K562 (cell line): ENCODE measurements around the gene ASCC1. TPM values are rescaled to one million over a fixed set of nuclear protein-coding genes. Genes with fewer than 3 reads are reported as not detected.
A peak's percentile ranks its signal among the peaks of the same experiment; 100 is the strongest.

Source experiments
- E2F5 ChIP-seq: sonication (generic); formaldehyde crosslinking; IDR thresholded peaks from 2 replicates; pipeline ENCODE4 v1.8.0; 2022; ENCODE audit warnings: mild to moderate bottlenecking, missing genetic modification reagents
- ELF1 ChIP-seq: fragments of 200-800 bp; sonication (Bioruptor generic); IDR thresholded peaks from 2 replicates; pipeline ENCODE4 v1.6.1; 2016; ENCODE audit warnings: missing genetic modification characterization, missing compliant biosample characterization
- ETS2 ChIP-seq: IDR thresholded peaks from 2 replicates; pipeline ENCODE4 v1.6.1; 2016; ENCODE audit warnings: borderline replicate concordance, missing genetic modification characterization, mild to moderate bottlenecking, moderate library complexity, missing compliant biosample characterization; ENCODE audit not compliant: poor library complexity, severe bottlenecking
- FOXP4 ChIP-seq: sonication (generic); formaldehyde crosslinking; IDR thresholded peaks from 2 replicates; pipeline ENCODE4 v1.8.0; 2022; ENCODE audit warnings: mild to moderate bottlenecking, missing genetic modification reagents, borderline replicate concordance
- HDAC6 ChIP-seq: IDR thresholded peaks from 2 replicates; pipeline ENCODE4 v1.6.1; 2012; ENCODE audit warnings: low read depth, mild to moderate bottlenecking, control low read depth, inconsistent platforms, low read length, moderate library complexity
- HEY1 ChIP-seq: fragments of 250-450 bp; sonication (Bioruptor Pico); IDR thresholded peaks from 2 replicates; pipeline ENCODE4 v1.5.0; 2020; ENCODE audit warnings: mild to moderate bottlenecking, moderate library complexity, borderline replicate concordance
- HLTF ChIP-seq: fragments of 450-650 bp; IDR thresholded peaks from 2 replicates; pipeline ENCODE4 v1.6.1; 2016
- HMGXB4 ChIP-seq: sonication (generic); formaldehyde crosslinking; IDR thresholded peaks from 2 replicates; pipeline ENCODE4 v1.8.1; 2023; ENCODE audit warnings: mild to moderate bottlenecking, missing genetic modification reagents
- MCM5 ChIP-seq: fragments of 450-650 bp; IDR thresholded peaks from 2 replicates; pipeline ENCODE4 v1.6.1; 2016; ENCODE audit warnings: low read depth
- POLR2A ChIP-seq: fragments of 450-650 bp; conservative IDR thresholded peaks from 2 replicates; pipeline ENCODE4 v1.6.1; 2016
- PYGO2 ChIP-seq: fragments of 450-650 bp; IDR thresholded peaks from 2 replicates; pipeline ENCODE4 v1.6.1; 2016; ENCODE audit warnings: mild to moderate bottlenecking, missing genetic modification characterization, moderate library complexity, missing compliant biosample characterization
- RB1 ChIP-seq: fragments of 450-650 bp; IDR thresholded peaks from 2 replicates; pipeline ENCODE4 v1.6.1; 2017; ENCODE audit warnings: low read depth, mild to moderate bottlenecking
- RERE ChIP-seq: sonication (generic); formaldehyde crosslinking; IDR thresholded peaks from 2 replicates; pipeline ENCODE4 v1.8.0; 2023; ENCODE audit warnings: missing genetic modification reagents, mild to moderate bottlenecking, borderline replicate concordance
- TFAM ChIP-seq: fragments of 250-450 bp; sonication (Bioruptor Pico); conservative IDR thresholded peaks from 2 replicates; pipeline ENCODE4 v1.5.0; 2021; ENCODE audit warnings: mild to moderate bottlenecking, moderate library complexity
- ZFP1 ChIP-seq: fragments of 450-650 bp; formaldehyde crosslinking; IDR thresholded peaks from 2 replicates; pipeline ENCODE4 v1.4.0; 2020; ENCODE audit warnings: mild to moderate bottlenecking, mixed read lengths
- ZNF165 ChIP-seq: fragments of 250-450 bp; sonication (Bioruptor Pico); IDR thresholded peaks from 2 replicates; pipeline ENCODE4 v1.4.0; 2020; ENCODE audit warnings: borderline replicate concordance
- ZNF239 ChIP-seq: fragments of 250-450 bp; sonication (Bioruptor Pico); IDR thresholded peaks from 2 replicates; pipeline ENCODE4 v1.4.0; 2020; ENCODE audit warnings: mild to moderate bottlenecking
- ZNF707 ChIP-seq: fragments of 250-450 bp; sonication (Bioruptor Pico); conservative IDR thresholded peaks from 2 replicates; pipeline ENCODE4 v1.8.0; 2022; ENCODE audit warnings: inconsistent platforms, mild to moderate bottlenecking, moderate library complexity
- ZNF717 ChIP-seq: fragments of 250-450 bp; sonication (Bioruptor Pico); IDR thresholded peaks from 2 replicates; pipeline ENCODE4 v1.5.0; 2021
- polyA plus RNA-seq, 8 experiments: library from polyadenylated mRNA; depleted of rRNA in 4 of 8; stranded (reverse) in 5 of 8; unstranded in 3 of 8; fragments of >200 nt; fragmentation: Nextera tagmentation in 2 of 8; fragmentation: Illumina TruSeq in 1 of 8; extraction: Ambion mirVana in 2 of 8; extraction: Trizol in 1 of 8; gene quantifications; 2 replicates each; pipeline versions ENCODE4 v1.2.1 to v1.2.3, GENCODE V29; 2011 to 2014; ENCODE audit warnings: inconsistent platforms in 1 of 8, missing spikeins in 1 of 8
- total RNA-seq, 7 experiments: library from RNA; depleted of rRNA in 6 of 7; stranded (reverse); fragments of >200 nt in 6 of 7; fragmentation: Illumina TruSeq in 2 of 7; extraction: Trizol in 2 of 7; gene quantifications; 2 replicates each; pipeline versions ENCODE4 v1.2.1 to v1.2.3, GENCODE V29; 2011 to 2021; ENCODE audit warnings: low replicate concordance in 1 of 7

The ASCC1 gene
- total and polyA plus RNA-seq, 9 of the 15 experiments (the other 6 are each of a cell fraction or from before 2014, with no cell fraction given), result 31.7 to 73.3 (median 52.8) TPM

GRCh38 chr10:72254813-72255568 is 38.9 kb upstream of the ASCC1 start (continued):
- TF ChIP-seq FOXP4, result no peak
- 0 out of 2 replicates have a peak, but pooled peaks have one; percentile 32 for TF ChIP-seq ELF1 (tag)
- no peak for TF ChIP-seq HLTF
- no peak for TF ChIP-seq ZFP1
- TF ChIP-seq E2F5, result no peak
- TF ChIP-seq HEY1, result no peak
- no peak for TF ChIP-seq RERE (CRISPR knock-in tag)
- no peak for TF ChIP-seq POLR2A
- no peak for TF ChIP-seq ZNF717
- TF ChIP-seq ETS2 (tag), result no peak
- TF ChIP-seq HMGXB4 (CRISPR knock-in tag), result no peak
- peak; percentile 17; the same call in 1 of the 2 replicates for TF ChIP-seq RB1
- 0 out of 2 replicates have a peak, but pooled peaks have one; percentile 44 for TF ChIP-seq ZNF165
- TF ChIP-seq MCM5, result no peak
- no peak for TF ChIP-seq TFAM (CRISPR knock-in tag)
- TF ChIP-seq PYGO2 (tag), result no peak
- TF ChIP-seq HDAC6, result no peak
- TF ChIP-seq ZNF239 (CRISPR knock-in tag), result 0 out of 2 replicates have a peak, but pooled peaks have one; percentile 29
- no peak for TF ChIP-seq ZNF707
